GM18907 (cell line): ENCODE data around the gene DRD1.
"Not testable (repeated sequence)": the region's sequence is repeated elsewhere in the genome, so short reads cannot be mapped to it uniquely, and the experiment has no call there.

Experiments
- ATAC-seq: cut with Tn5 transposase; IDR thresholded peaks from one replicate; pipeline ENCODE4 v1.9.1; 2021; ENCODE audit warnings: mild to moderate bottlenecking, moderate library complexity; ENCODE audit not compliant: unreplicated experiment

DRD1 gene

DNA sequence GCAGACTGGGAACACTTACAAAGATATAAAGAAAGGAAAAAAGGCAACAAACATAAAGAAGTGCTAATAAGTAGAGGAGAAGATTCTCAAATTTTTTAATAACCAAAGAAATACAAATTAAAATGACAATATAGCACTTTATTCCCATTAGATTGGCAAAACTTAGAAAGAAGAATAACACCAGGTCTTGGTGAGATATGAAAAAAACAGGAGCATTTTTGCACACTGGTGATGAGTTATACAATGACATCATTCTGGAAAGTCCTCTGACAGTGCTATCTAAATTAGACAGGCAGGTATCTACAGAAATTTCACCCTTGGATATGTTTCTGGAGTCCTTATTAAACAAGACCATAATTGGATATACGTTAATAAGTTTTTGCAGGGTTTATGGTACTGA, 24.9 kb upstream of the DRD1 start:
- ATAC-seq, result no peak

DNA sequence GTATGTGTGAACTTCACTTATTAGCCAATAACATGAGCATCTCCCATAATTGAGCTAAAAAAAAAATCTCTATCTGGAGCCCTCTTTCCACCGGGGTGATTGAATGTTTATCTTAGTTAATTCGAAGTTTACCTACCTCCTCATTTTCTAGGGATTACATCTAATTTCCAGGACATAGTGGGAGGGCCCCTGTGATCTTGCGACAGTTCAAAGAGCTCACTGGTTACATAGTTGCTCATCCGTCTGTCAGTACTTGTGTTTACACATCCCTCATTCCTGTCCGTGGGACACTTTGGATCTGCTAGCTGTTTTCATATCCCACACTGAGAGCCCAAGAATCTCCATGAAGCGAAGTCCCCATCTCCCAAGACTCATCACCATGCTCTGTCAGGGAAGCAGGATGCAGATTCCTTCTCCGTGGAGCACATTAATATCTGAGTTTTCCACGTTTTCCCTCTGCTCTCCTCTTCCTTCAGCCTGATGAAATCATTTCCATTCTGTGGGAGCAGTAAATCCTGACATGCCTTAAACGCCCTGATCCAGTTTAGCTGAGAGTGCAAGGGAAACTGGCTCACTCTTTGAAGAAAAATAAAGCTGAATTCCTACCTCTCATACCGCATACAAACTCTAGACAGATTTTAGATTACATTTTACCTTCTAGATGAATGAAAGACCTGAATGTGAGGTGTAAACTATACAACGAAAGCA, 24.2 kb upstream of the DRD1 start:
- ATAC-seq, result no peak

DNA sequence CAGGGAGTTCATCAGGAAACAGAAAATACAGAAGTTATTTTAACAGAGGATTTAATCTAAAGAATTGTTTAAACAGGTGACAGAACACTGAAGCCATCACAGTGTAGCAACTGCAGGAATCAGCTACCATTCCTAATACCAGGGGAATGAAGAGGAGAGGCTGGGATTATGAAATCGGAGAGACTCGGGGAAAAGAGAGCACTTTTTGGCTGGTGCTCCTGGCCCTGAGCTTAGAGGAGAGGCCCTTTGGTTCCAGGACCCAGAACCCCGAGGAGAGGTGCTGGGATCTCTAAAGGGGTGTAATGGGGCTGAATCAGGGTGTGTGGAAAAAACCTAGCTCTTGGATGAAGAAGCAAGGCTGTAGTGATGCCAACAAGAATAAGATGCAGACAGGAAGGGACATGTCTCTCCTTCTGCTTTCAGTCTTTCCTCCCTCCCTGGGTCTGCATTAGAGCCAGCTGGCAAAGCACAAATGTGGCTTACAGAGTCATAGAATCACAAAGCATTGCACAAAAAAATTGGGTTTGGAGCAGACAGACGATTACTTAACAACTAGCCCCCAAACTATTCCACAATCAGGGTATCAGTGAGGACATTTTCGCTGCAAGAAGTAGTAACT, 22.8 kb upstream of the DRD1 start:
- no peak for ATAC-seq

DNA sequence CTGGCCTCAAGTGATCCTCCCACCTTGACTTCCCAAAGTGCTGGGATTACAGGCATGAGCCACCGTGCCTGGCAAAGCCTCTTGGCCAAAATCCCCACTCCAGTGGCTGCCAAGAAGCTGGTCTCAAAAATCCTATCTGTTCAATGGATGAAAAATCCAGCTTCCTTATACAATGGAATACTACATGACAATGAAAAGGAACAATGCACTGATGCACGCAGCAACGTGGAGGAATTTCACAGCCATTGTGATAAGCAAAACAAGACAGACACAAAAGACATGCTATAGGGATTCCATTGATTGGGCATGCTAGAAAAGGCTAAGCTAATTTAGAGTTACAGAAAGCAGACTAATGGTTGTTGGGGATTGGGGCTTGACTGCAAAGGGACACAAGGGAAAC, 21.3 kb upstream of the DRD1 start:
- no peak for ATAC-seq

DNA sequence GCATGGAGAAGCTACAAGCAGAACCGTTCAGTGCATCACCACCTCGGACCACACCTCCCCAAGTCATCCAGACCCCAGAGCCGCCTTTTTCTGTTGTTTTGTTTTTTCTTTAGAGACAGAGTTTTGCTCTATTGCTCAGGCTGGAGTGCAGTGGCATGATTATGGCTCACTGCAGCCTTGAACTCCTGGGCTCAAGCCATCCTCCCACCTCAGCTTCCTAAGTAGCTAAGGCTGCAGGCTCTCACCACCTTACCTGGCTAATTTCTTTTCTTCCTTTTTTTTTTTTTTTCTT, 20.9 kb upstream of the DRD1 start:
- ATAC-seq, result no peak

DNA sequence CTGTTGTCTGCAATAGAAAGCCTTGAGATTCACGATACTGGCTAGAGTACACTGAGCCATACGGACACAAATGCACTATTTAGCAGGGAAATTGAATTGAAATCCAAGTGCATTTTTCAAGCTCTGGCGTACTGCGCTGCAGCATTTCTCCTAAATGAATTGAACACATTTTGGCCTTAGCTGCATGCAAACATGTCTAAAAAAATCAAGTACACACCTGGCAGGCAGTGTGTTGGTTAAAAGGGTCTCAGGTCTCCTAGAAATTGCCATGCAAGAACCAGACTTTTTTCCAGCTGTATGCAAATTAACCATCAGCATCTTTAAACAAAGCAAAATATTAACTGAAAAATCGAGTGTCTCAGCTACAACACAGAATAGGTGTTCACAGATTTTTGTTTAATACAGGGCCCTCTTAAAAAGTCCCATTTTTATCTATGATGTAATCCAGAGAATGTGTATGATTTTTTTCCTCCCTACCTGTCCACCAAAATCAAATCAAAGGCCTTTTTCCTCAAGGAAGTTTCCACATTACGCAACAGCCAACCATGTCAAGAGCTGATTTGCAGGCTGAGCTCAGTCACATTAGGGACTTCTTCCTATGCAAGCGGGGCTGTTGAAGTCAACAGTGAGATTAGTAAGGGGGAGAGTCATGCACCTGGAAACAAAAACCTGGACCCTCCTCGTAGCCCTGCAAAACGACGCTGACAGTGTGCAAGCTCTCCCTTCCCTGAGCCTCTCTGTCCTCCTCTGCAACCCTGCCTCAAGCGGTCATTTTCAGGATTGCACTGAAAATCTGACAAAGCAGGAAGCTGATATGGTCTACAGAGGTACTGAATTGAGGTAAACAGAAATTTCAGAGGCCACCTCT, 20.3 kb upstream of the DRD1 start:
- peak; percentile 95 for ATAC-seq

DNA sequence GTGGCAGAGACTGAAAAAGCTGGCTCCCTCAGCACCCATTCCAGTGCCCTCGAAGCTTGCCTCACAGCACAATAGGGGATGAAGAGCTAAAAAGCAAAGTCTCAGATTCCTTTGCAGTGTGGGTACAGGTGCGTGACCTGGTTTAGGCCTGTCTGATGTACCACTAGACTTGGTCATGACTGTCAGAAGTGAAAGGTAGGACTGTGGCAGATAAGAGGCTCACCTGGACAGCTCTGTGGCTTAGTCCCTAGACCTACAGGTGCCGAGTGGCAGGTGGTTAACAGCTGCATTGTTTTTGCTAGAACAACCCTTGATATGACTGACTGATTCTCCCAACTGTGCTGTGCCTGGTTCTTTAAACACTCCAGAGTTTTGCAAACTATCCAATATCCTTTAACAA, 19.7 kb upstream of the DRD1 start:
- ATAC-seq, result no peak

DNA sequence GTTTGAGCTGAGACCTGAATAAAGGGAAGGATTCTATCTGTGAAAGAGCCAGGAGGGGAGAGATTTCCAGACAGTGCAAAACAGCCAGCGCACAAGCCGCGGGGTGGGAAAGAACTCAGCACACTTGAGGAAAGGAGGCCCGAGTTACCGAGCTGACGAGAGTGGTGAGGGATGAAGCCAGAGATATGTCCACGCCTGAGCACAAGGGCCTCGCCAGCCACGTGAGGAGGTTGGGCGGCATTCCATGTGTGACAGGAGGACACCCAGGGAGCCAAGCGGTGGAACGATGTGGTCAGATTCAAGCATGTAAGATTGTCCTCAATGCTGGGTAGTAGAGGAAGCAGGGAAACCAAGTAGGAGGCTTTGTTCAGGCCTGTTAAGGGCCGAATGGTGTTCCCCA, 17.4 kb upstream of the DRD1 start:
- no peak for ATAC-seq

DNA sequence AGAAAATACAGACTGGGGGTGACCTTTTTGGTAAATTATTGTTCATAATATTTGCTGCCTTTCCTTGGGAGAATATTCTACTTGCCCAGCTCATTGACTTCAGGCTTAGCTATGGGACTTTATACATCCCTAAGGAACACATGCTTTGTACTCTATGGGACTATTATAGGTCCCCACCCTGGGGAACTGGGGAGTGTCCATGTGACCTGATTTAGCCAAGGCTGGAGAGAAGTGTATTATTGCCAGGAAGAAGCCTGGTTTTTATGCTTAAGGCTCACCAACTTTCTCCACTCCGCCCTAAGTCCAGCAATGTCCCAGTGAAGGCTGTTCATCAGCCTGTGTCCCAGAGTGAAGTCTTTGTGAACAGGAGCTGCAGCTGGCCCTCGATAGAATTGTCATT, 16.6 kb upstream of the DRD1 start:
- ATAC-seq, result no peak

DNA sequence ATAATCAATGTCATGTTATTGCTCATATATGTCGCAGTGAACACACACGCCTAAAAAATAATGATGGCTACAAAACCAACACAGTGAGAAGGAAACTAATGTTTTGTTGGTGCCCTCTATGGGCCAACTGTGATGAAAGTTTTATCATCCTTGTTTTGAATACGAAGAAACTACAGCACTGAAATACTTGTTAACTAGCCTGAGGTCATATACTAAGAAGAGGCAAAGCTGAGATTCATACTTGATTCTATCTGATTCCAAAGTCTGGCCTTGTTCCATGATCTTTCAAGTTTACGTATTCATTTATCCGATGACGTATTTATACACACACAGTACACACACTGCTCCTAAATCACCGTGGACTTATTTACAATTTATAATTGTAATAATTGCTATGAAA, 16.1 kb upstream of the DRD1 start:
- no peak for ATAC-seq

DNA sequence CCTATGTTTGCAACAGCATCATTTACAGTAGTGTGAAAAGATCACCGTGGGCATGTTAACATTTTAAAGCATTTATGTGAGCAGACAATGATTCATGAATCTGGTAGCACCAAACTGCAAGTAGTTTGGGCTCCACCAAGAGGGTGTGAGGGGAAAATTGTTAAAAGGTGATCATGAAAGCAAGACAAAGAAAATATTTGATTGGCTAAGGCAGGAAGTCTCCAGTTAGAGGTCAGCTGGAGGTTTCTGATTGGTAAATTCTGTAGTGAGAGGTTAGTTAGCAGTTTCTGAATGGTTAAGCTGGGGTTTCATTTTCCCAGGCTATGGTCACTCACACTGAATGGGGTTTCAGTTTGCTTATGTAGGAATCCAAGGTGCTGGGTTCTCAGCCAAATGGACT, 13.5 kb upstream of the DRD1 start:
- peak; percentile 95 for ATAC-seq

DNA sequence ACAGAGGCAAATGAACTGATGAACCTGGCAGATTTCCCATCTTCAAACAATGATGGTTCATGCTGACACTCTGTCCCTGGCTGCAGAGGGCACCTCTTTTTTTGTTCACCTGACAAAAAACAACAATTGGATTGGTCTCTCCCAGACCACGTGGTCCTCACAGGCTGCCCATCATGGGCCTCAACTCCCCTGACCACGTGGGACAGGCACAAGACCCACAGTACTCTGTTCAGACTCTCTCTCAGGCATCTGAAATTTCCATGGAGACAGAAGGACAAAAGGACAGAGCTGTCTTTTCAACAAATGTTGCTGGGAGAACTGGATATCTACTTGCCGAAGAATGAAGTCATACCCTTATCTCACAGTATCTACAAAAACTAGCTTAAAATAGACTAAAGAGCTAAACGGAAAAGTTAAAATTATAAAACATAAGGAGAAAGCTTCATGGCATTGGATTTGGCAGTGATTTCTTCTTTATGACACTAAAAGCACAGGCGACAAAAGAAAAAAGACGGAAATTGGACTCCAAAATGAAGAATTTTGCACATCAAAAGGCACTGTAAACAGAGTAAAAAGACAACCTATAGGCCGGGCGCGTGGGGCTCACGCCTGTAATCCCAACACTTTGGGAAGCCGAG, 12.2 kb upstream of the DRD1 start:
- ATAC-seq, result no peak

DNA sequence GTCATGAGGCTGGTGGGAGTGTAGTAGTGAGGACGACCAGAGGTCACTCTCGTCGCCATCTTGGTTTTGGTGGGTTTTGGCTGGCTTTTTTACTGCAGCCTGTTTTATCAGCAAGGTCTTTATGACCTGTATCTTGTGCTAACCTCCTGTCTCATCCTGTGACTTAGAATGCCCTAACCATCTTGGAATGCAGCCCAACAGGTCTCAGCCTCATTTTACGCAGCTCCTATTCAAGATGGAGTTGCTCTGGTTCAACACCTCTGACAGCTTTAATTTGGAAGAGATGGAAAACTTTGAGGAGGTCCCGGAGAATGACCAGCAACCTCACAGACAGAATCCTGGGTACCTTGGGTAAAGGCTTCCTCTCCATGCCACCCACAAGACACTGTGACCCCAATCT, 10.4 kb upstream of the DRD1 start:
- not testable (repeated sequence) for ATAC-seq

DNA sequence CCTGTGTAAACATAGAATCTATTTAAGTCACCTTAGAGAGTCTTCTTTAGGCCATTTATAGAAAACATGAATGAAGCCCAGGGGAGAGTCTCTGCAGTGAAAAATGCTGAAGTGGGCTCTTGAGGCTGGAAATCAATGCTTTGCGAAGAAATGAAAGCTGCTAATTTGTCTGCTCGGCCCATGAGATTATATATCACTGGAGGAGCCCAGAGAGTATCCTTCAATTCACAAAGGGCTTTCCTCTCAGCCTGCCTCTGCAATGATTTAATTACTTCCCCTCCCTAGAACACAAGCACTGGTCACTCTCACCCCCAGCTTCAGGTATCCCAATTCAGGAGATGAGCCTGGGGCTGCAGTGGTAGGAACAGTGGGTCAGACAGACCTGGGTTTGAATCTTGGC, 8.2 kb upstream of the DRD1 start:
- ATAC-seq, result no peak

DNA sequence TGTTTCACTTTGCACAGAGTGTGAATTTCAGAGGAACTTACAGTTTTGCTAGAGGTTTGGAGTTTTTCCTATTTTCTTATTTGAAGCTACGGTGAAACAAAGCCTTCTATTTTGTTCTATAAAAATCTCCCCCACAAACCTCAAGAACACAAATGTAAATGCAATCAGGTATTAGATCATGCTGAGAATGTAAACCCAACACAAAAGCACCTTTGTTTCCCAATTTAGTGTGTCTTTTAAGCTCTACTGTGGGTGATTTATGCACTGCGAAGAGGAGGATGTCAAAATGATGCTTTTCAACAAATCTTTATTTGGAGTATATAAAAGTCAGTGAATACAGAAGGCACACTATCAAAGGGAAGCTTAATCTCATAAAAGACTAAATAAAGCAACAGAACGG, 4.3 kb upstream of the DRD1 start:
- no peak for ATAC-seq

DNA sequence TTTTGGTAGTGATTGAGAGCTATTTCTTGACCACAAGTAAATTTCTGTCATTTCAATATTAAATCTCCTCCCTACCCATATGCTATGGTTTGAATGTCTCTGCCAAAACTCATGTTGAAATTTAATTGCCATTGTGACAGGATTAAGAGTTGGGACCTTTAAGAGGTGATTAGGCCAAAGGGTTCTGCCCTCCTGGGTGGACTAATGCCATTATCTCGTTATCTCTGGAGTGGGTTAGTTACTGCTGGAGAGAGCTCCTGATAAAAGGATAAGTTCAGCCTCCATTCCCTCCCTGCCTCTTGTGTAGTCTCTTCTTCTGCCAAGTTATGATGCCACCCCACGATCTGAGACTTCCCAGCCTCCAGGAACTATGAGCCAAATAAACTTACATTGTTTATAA, 3.6 kb upstream of the DRD1 start:
- no peak for ATAC-seq

DNA sequence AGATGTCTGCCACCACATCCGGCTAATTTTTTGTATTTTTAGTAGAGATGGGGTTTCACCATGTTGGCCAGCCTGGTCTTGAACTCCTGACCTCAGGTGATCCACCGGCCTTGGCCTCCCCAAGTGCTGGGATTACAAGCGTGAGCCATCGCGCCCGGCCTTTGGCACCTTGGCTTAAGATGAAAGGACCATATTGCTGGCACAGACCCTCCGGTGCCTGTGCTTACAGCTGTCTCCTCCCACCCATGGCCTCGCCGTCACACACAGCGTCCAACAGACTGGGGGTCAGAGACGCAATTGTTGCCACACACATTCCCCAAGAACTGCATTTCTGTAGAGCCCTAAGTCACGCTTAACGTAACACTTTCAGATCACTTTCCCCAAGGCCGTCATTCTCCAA, 2.4 kb upstream of the DRD1 start:
- ATAC-seq, result not testable (repeated sequence)

DNA sequence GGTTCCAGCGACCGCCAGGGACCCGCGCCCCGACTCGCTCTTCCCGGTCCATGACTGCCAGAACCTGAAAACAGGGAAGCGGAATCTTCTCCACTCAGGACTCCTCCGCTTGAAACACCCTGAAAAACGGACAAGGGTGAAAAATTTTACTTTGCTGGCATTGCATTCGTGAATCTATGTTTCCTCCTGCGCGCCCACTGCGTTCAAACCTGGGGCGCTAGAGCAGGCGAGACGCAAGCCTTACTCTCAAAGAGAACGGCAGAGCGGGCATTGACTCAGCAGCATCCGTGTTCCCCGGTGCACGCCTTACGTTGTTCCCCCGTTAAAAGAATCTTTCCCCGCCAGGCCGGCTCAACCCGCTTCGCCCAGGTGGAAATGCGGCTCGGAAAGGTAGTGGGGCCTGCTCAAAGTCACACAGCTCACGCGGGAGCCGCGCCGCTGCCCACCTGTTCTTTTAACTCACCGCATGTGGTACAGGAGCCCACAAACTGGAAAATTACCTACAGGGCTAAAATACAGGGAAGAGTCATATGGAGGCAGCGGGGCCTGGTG, 999 bp upstream of the DRD1 start:
- ATAC-seq, result no peak

DNA sequence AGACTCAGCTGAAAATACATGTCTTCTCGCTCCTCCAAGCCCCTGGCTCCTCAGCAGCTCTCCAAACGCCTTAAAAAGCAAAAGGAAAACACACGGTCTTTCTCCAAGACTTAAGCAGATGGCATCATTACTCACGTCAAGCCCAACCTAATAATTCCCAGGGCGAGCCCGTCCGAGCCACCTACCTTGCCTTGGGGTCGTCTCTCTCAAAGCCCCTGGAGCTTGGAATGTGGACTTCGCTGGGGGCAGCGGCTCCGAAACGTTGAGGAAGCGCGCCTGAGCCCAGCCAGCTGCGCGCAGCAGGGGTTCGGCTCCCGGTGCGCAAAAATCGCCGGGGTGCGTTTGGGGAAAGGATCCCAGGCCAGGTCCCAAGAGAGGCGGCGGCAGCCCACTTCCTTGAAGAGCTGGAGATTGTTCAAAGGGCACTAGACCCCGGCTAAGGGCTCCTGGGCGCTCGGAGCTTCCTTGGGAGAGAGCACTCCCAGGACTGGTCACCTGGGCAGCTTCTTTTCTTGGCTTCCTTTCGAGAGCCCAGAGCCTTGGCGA, 395 bp downstream of the DRD1 start:
- no peak for ATAC-seq

DNA sequence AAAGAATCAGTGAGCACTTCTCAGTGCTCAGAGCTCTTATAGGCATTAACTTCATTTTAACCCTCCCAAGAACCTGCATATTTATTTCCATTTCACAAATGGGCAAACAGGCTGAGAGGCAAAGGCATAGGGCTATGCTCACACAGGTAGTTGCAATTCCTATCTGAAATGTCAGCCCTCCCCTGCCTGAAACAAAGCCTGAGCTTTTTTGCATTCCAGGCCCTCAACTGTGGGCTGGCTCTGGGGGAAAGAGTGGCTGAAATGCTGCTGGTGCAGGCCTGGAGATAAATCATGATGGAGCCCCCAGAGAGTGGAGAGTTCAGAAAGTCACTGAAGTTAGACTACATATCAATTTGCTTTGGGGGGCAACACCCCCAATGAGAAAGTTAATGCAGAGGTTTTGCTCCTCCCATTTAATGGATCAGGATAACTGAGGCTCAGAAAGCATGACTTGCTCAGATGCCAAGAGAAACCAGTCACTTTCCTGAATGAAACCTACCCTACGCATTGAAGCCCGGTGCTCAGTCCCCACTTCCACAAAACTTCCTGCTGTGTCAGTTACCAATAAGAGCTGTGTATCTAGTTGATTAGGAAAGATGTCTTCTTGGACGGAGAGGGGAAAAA, 5.6 kb downstream of the DRD1 start:
- no peak for ATAC-seq

DNA sequence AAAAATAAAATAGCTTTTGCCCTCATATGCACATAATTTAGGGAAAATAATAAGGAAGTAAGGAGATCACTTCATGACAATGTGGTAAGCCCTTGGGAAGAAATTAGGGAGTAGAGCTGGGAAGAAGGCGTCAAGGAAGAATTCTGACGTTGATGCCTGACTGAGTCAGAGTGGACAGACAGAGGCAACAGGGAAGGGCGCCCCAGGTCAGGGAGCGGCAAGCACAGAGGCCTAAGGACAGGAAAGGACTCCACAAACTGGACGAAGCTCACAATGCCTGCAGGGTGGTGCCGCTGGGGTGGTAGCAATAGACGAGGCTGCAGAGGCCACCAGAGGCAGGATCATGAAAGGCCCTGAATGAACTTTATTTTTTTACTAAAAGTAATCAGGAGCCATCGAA, 7.6 kb downstream of the DRD1 start:
- no peak for ATAC-seq
